ENCODE measurements around the gene HILPDA.

The HILPDA gene

GRCh38 chr7:128455543-128456254, at the start of gene HILPDA:
TSS of gene HILPDA (plus strand) at chr7:128455878. CDS start at chr7:128457269, 1,391 bp downstream.
- DNase-seq (ENCODE audit: low read depth in 4 of 4, low spot score in 1 of 4) = peak; percentile 88 to 94 (median 89)

- DNase-seq (ENCODE audit: low read depth in 4 of 4, low spot score in 1 of 4) = no peak
Measured at GRCh38 chr7:128406314-128407232, 49.1 kb upstream of the HILPDA start.

- DNase-seq (ENCODE audit: low read depth in 4 of 4, low spot score in 1 of 4) = no peak
Measured at GRCh38 chr7:128407233-128407589, 48.5 kb upstream of the HILPDA start.

- DNase-seq (ENCODE audit: low read depth in 4 of 4, low spot score in 1 of 4) = no peak
Measured at GRCh38 chr7:128407751-128408708, 47.6 kb upstream of the HILPDA start.

GRCh38 chr7:128408709-128409595, 46.7 kb upstream of the HILPDA start:
- DNase-seq (ENCODE audit: low read depth in 4 of 4, low spot score in 1 of 4) = no peak

GRCh38 chr7:128409596-128410450, 45.9 kb upstream of the HILPDA start, which contains the start of gene IMPDH1:
TSS of gene IMPDH1 (minus strand) at chr7:128409982. CDS start at chr7:128409901, 81 bp downstream.
- peak; percentile 57 to 89 (median 82) for DNase-seq (ENCODE audit: low read depth in 4 of 4, low spot score in 1 of 4)

- DNase-seq (ENCODE audit: low read depth in 4 of 4, low spot score in 1 of 4) = no peak
Measured at GRCh38 chr7:128410451-128410753, 45.3 kb upstream of the HILPDA start.

- no peak for DNase-seq (ENCODE audit: low read depth in 4 of 4, low spot score in 1 of 4)
Measured at GRCh38 chr7:128415217-128415785, 40.4 kb upstream of the HILPDA start.

- no peak for DNase-seq (ENCODE audit: low read depth in 4 of 4, low spot score in 1 of 4)
Measured at GRCh38 chr7:128417071-128417470, 38.6 kb upstream of the HILPDA start.

- DNase-seq (ENCODE audit: low read depth in 4 of 4, low spot score in 1 of 4) = no peak
Measured at GRCh38 chr7:128419257-128419656, 36.4 kb upstream of the HILPDA start.

GRCh38 chr7:128420773-128421172, 34.9 kb upstream of the HILPDA start:
- DNase-seq (ENCODE audit: low read depth in 4 of 4, low spot score in 1 of 4) = no peak

- no peak for DNase-seq (ENCODE audit: low read depth in 4 of 4, low spot score in 1 of 4)
Measured at GRCh38 chr7:128421384-128421783, 34.3 kb upstream of the HILPDA start.

GRCh38 chr7:128422037-128422436, 33.6 kb upstream of the HILPDA start:
- no peak for DNase-seq (ENCODE audit: low read depth in 4 of 4, low spot score in 1 of 4)

GRCh38 chr7:128422842-128423241, 32.8 kb upstream of the HILPDA start:
- DNase-seq (ENCODE audit: low read depth in 4 of 4, low spot score in 1 of 4) = no peak

GRCh38 chr7:128424686-128425275, 30.9 kb upstream of the HILPDA start:
- DNase-seq (ENCODE audit: low read depth in 4 of 4, low spot score in 1 of 4) = no peak

- DNase-seq (ENCODE audit: low read depth in 4 of 4, low spot score in 1 of 4) = peak; percentile 55 to 78 (median 72)
Measured at GRCh38 chr7:128425850-128426249, 29.8 kb upstream of the HILPDA start.

GRCh38 chr7:128427289-128427891, 28.3 kb upstream of the HILPDA start:
- no peak for DNase-seq (ENCODE audit: low read depth in 4 of 4, low spot score in 1 of 4)

GRCh38 chr7:128430207-128430606, 25.5 kb upstream of the HILPDA start:
- no peak for DNase-seq (ENCODE audit: low read depth in 4 of 4, low spot score in 1 of 4)

Measured in stimulated activated CD4-positive, alpha-beta T cell treated with anti-CD3 and anti-CD28 coated beads, Interleukin-1b, Interleukin-23, amount 100 ng/mL, for 24 hours (primary cell).